IPS-18a (cell line): ENCODE results near the gene INSL3.

ENCODE experiments used
- H3K27ac ChIP-seq: one replicate; pipeline ENCODE4 v1.5.1; 2013; ENCODE audit warnings: low read length
- H3K27me3 ChIP-seq: one replicate; pipeline ENCODE4 v1.6.1; 2013; ENCODE audit warnings: mild to moderate bottlenecking, low read length; ENCODE audit not compliant: control insufficient read depth, insufficient read depth
- H3K36me3 ChIP-seq: one replicate; pipeline ENCODE4 v1.6.1; 2013; ENCODE audit warnings: low read depth, low read length; ENCODE audit not compliant: control insufficient read depth
- H3K4me1 ChIP-seq: one replicate; pipeline ENCODE4 v1.6.1; 2013; ENCODE audit warnings: low read depth, low read length; ENCODE audit not compliant: control insufficient read depth
- H3K4me3 ChIP-seq: one replicate; pipeline ENCODE4 v1.5.1; 2013; ENCODE audit warnings: low read length
- H3K9ac ChIP-seq: one replicate; pipeline ENCODE4 v1.6.1; 2013; ENCODE audit warnings: mild to moderate bottlenecking, low read length, moderate library complexity
- H3K9me3 ChIP-seq: one replicate; pipeline ENCODE4 v1.6.1; 2013; ENCODE audit warnings: low read depth, low read length; ENCODE audit not compliant: control insufficient read depth

Gene INSL3

DNA sequence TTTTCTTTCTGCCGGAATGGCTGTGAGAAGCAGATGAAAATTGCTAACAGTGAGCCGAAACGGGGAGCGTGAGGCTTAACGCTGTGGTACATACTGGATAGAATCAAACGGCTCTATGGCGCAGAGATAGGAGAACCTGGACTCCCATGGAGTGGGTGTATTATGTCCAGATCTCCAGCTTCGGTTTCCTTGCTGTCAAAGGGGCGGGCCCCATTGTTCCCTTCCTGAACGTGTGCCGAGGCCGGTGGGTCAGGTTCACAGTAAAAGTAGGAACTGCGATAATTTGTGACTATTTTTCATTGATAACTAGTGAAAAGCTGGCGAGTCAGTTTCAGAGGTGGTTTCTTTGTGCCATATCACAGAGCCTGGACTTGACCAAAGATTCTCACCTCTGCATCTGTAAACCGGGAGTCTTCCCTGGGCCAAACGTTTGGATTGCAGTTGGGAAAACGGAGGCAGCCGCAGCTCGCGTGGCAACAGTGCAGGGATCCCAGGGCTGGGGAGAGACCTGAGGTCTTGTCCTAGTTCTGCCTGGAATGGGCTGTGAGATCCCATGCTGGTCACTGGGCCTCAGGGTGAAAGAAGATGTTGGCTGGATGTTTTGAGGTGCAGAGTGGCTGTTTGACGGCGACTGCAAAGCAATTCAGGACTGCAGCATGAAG, 39.1 kb upstream of the INSL3 start:
- peak overlapping the region; percentile 93 for H3K27ac ChIP-seq
- no peaks in the 10 kb centered on the region for H3K27me3 ChIP-seq
- H3K36me3 ChIP-seq: peaks cover 52% of the 10 kb centered on the region
- no peaks in the 10 kb centered on the region for H3K9me3 ChIP-seq
- peak overlapping the region; percentile 100 for H3K4me3 ChIP-seq
- peaks cover 8% of the 10 kb centered on the region for H3K4me1 ChIP-seq
- peak overlapping the region; percentile 100 for H3K9ac ChIP-seq

DNA sequence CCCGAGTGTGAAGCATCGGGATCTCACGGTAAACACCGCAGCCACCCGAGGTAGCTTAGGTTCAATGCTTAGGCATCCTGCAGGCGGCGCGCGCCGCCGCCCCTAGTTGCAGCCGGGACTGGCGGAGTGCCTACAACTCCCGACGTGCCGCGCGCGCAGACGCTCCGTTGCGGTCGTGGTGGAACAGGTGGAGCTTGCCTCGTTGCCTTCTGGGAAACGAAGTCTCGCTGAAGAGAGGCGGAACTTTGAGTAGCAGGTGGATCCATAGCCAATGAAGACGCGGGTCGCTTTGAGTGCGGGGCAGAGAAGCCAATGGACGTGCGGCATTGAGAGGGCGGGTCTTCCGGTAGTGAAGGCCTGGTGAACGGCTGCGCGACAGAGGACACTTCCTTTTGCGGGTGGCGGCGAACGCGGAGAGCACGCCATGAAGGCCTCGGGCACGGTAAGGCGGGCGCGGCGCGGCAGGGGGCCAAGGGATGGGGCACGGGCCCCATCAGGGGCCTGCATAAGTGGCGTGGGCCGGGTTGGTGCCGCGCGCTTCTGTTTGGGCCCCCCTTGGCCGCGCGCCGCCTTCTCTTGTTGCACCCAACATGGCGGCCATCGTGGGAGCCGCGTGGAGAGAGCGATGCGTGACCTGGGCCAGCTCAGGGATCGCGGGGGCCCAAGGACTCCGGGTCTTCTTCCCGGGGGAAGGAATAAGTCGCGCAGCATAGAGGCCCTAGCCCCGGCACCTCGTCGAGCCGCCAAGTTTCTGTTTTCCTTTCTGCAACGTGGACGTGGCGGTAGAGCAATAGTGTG, 38.4 kb upstream of the INSL3 start, which contains the start of gene RPL18A:
Gene RPL18A, plus strand, starts transcription at position 378 of the 798 bp plus-strand sequence. Its CDS starts 47 bp downstream, at position 425.
- H3K9me3 ChIP-seq: no peaks in the 10 kb centered on the region
- H3K4me1 ChIP-seq: peaks cover 8% of the 10 kb centered on the region
- H3K4me3 ChIP-seq: peak within 1 kb of the TSS; percentile 100
- peak within 1 kb of the TSS; percentile 100 for H3K9ac ChIP-seq
- H3K27ac ChIP-seq: peak within 1 kb of the TSS; percentile 93
- H3K36me3 ChIP-seq: peaks cover 46% of the 10 kb centered on the region
- H3K27me3 ChIP-seq: peaks cover 4% of the 10 kb centered on the region

DNA sequence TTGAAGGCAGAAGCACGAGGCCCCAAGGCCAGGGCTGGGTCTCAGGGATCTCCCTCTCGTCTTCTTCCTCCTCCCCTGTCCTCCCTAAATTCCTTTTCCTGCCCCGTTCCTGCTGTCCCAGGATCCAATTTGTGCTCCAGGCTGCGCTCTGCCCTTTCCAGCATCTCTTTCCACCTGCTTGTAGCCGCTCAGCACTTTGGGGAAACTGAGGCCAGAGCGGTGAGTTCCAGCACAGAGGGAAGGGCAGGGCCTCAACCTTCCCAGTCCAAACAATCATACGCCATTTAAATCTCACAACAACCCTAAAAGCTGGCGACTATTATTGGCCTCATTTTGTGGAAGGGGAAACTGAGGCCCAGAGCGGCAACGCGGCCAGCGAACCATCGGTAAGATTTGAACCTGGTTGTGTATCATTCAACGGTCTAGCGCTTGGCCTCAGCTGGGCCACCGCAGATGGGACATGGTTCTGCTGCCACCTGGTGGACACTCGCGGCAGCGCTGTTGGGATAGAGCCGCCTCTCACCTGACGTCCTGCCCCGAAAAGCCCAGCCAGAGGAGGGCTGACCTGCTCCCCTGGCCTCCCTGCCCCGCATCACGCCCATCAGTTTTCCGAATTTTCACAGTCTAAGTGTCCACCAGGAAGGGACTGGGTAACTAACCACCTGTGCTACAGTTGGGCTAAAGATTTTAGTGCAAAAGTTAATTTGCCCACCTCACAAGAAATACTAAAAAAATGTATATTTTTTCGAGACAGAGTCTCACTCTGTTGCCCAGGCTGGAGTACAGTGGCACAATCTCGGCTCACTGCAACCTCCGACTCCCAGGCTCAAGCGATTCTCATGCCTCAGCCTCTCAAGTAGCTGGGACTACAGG, 34.2 kb upstream of the INSL3 start:
- Histone ChIP-seq H3K27me3 (peaks cover 4% of the 10 kb centered on the region), H3K9me3 (no peaks in the 10 kb centered on the region), H3K36me3 (peaks cover 4% of the 10 kb centered on the region), H3K4me3 (no peak overlapping the region), H3K9ac (no peak overlapping the region), H3K4me1 (peaks cover 3% of the 10 kb centered on the region), H3K27ac (no peak overlapping the region)

DNA sequence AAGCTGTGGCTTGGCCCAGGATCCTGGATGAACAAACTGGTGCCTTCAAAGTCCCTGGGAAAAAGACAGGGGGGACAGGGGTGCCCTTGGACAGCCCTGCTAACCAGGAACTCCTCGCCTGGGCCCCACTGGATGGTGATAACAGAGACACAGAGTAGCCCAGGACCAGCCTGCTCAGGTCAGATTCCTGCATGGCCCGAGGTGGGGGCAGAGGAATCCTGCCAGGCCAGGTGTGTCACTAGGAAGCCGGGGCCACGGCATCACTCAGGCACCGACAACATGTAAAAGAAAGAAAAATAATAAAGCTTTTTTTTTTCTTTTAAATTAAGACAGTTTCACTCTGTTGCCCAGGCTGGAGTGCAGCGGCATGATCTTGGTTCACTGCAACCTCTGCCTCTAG, 32.7 kb upstream of the INSL3 start:
- peaks cover 4% of the 10 kb centered on the region for H3K27me3 ChIP-seq
- H3K9me3 ChIP-seq: no peaks in the 10 kb centered on the region
- H3K4me3 ChIP-seq: no peak overlapping the region
- peaks cover 1% of the 10 kb centered on the region for H3K4me1 ChIP-seq
- H3K36me3 ChIP-seq: no peaks in the 10 kb centered on the region
- H3K27ac ChIP-seq: no peak overlapping the region
- no peak overlapping the region for H3K9ac ChIP-seq

DNA sequence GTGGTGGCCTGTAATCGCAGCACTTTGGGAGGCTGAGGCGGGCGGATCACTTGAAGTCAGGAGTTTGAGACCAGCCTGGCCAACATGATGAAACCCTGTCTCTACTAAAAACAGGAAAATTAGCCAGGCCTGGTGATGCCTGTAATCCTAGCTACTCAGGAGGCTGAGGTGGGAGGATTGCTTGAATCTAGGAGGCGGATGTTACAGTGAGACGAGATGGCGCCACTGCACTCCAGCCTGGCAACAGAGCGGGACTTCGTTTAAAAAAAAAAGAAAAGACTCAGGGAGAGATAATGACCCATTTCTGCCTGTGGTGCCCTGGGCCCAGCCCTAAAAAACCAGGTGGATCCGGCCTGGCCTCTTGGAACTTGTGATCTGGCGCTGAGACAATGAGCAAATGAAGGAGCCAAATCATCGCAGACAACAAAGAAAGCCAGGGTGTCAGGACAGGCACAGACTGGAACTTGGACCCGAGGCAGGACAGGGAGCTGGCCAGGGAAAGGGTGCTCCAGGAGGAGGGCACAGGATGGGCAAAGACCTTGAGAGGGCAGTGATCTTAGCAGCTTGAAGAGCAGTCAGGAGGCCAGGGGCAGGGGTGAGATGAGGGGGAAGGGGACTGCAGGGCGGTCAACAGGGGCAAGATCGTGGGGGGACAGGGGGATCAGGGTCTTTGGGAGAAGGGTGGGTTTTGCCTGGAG, 27.4 kb upstream of the INSL3 start:
- peaks cover 9% of the 10 kb centered on the region for H3K27me3 ChIP-seq
- no peak overlapping the region for H3K27ac ChIP-seq
- H3K9ac ChIP-seq: no peak overlapping the region
- H3K4me3 ChIP-seq: no peak overlapping the region
- no peaks in the 10 kb centered on the region for H3K9me3 ChIP-seq
- H3K4me1 ChIP-seq: no peaks in the 10 kb centered on the region
- no peaks in the 10 kb centered on the region for H3K36me3 ChIP-seq

DNA sequence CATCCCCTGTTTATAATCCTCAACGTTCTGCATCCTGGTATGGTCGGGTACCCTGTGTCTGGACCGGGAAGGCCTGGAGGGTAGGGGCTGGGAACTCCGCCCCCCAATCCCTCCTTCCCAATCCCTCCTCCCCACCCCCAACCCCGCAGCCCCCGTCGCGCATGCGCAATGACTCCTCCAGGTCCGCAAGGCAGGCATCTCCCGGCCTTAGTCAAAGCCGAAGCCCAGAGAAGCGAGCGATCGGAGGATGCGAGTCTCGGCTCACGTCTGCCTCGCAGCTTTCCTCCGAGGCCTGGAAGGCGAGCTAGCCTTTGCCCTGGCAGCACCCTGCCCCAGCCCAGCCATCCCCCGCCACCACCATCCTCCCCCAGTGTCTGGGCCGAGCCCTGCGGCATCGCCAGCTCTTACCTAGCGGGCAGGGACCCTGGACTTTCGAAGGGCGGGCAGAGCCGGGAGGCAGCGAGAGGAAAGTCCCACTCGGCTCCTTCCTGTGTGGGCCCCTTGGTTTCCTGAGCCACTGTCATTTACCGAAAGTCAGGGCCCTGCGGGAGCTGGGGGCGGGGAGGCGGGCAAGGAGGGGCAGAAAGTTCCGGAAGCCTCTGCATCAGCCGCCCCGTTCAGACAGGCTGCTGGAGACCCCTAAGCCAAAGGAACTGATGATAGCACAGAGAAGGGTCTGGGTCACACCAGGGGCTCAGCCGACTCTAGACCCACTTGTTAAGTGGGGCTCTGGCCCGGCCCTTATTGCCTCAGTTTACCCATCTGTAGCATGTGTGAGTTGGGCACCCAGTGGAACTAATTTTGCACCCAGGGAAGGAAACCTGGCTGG, 26.4 kb upstream of the INSL3 start, which contains the start of gene JAK3:
Gene JAK3, minus strand, starts transcription at position 445 of the 829 bp plus-strand sequence. CDS start 3,565 bp downstream, outside the sequence.
- Histone ChIP-seq H3K9me3 (no peaks in the 10 kb centered on the region), H3K27me3 (peaks cover 12% of the 10 kb centered on the region), H3K36me3 (no peaks in the 10 kb centered on the region), H3K4me1 (no peaks in the 10 kb centered on the region), H3K9ac (no peak within 1 kb of the TSS), H3K4me3 (peak within 1 kb of the TSS; percentile 33), H3K27ac (no peak within 1 kb of the TSS)

DNA sequence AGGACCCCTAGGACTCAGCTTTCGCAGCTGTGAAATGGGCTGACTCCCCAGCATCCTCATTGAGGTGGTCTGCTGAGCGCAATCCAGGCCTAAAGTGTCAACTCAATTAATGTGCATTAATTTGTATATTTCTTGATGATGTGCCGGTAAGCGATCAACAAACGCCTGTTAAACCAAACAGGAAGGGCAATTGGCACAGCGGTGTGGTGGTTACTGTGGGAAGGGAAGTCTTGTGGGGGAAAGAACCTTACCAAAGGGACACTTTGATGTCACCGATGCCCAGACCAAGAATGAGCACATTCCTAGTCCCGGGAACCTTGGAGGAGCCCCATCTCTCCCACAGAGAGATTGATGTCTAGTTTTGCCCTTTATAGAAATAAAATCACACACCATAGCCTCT, 24.8 kb upstream of the INSL3 start:
- peaks cover 14% of the 10 kb centered on the region for H3K27me3 ChIP-seq
- no peaks in the 10 kb centered on the region for H3K4me1 ChIP-seq
- no peak overlapping the region for H3K27ac ChIP-seq
- H3K36me3 ChIP-seq: no peaks in the 10 kb centered on the region
- no peaks in the 10 kb centered on the region for H3K9me3 ChIP-seq
- H3K9ac ChIP-seq: no peak overlapping the region
- no peak overlapping the region for H3K4me3 ChIP-seq

DNA sequence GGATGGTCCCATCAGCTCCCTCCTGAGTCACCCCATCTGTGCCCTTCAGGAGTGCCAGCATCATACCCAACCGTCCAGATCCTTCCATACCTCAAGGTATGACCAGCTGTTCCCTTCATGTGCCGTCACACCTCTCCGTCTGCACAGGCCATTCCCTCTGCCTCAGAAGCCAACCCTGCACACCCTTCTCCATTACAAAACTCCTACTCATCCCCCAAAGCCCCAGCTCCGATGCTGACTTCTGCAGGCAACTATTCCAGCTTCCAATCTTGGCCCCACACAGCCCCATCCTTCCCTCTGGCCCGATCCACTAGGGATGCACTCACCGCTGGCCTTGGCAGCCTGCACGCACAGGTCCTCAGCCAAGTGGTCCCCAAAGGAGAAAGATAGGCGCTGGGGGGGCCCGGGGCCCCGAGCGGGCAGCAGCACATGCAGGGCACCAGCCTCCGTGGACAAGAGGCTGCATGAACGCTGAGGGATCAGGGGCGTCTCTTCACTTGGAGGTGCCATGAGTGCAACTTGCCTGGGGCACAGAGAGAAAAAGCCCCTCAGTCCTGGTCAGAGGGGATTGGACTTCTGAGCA, 22.7 kb upstream of the INSL3 start:
- H3K27ac ChIP-seq: no peak overlapping the region
- H3K9me3 ChIP-seq: no peaks in the 10 kb centered on the region
- H3K4me1 ChIP-seq: no peaks in the 10 kb centered on the region
- peaks cover 27% of the 10 kb centered on the region for H3K27me3 ChIP-seq
- no peaks in the 10 kb centered on the region for H3K36me3 ChIP-seq
- no peak overlapping the region for H3K4me3 ChIP-seq
- H3K9ac ChIP-seq: no peak overlapping the region

DNA sequence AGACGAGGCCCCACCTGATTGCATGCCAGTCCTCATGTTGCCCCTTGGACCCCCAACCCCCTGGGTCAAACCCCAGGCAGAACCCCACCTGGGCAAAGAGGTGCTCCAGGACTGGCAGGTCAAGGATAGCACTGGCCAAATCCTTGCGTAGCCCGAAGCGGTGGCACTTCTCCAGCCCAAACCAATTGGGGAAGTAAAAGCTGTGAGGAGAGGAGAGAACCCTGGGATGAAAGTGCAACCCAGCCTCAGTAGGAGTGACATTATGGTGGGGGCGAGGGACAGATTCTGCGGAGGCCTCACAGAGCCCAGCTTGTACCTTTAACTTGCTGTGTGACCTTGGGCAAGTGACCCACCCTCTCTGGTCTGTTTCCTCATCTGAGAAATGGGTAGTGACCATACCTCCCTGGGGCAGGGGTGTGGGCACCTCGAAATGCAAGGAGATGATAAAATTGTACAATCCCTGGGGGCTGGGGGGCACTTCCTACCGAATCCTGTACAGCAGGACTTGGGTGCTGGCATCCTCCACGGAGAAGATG, 22.0 kb upstream of the INSL3 start:
- Histone ChIP-seq H3K4me1 (no peaks in the 10 kb centered on the region), H3K27me3 (peaks cover 23% of the 10 kb centered on the region), H3K4me3 (no peak overlapping the region), H3K9me3 (no peaks in the 10 kb centered on the region), H3K36me3 (no peaks in the 10 kb centered on the region), H3K27ac (no peak overlapping the region), H3K9ac (no peak overlapping the region)
